Kidney capillary endothelial cell (primary cell): ENCODE data around the gene TRHDE.

Experiments used
- DNase-seq: peaks from one replicate; pipeline ENCODE4 v3.0.0-alpha.2; 2018; ENCODE audit warnings: low spot score

Gene TRHDE

GRCh38 chr12:72315858-72316257 lies 43.7 kb downstream of the TRHDE start:
- DNase-seq: no peak

GRCh38 chr12:72318341-72318740 lies 46.2 kb downstream of the TRHDE start:
- DNase-seq: no peak

GRCh38 chr12:72323881-72324280 lies 51.7 kb downstream of the TRHDE start:
- DNase-seq: no peak

- no peak for DNase-seq
Measured at GRCh38 chr12:72330301-72330700, 58.1 kb downstream of the TRHDE start.

GRCh38 chr12:72330784-72331183 lies 58.6 kb downstream of the TRHDE start:
- DNase-seq: no peak

- no peak for DNase-seq
Measured at GRCh38 chr12:72337382-72337781, 65.2 kb downstream of the TRHDE start.

- DNase-seq: no peak
Measured at GRCh38 chr12:72337946-72338345, 65.8 kb downstream of the TRHDE start.

- no peak for DNase-seq
Measured at GRCh38 chr12:72338437-72338836, 66.3 kb downstream of the TRHDE start.

GRCh38 chr12:72346363-72346944 lies 74.3 kb downstream of the TRHDE start:
- DNase-seq: peak; percentile 40

- no peak for DNase-seq
Measured at GRCh38 chr12:72349491-72349890, 77.3 kb downstream of the TRHDE start.

GRCh38 chr12:72359416-72359815 lies 87.2 kb downstream of the TRHDE start:
- DNase-seq: no peak

GRCh38 chr12:72365151-72365550 lies 93.0 kb downstream of the TRHDE start:
- DNase-seq: no peak

- DNase-seq: no peak
Measured at GRCh38 chr12:72366255-72366654, 94.1 kb downstream of the TRHDE start.

- no peak for DNase-seq
Measured at GRCh38 chr12:72368298-72368697, 96.1 kb downstream of the TRHDE start.

GRCh38 chr12:72368719-72369422 lies 96.7 kb downstream of the TRHDE start:
- no peak for DNase-seq

- DNase-seq: no peak
Measured at GRCh38 chr12:72369423-72369959, 97.3 kb downstream of the TRHDE start.

- no peak for DNase-seq
Measured at GRCh38 chr12:72380441-72380840, 108.3 kb downstream of the TRHDE start.

GRCh38 chr12:72388322-72388721 lies 116.2 kb downstream of the TRHDE start:
- DNase-seq: no peak

- DNase-seq: no peak
Measured at GRCh38 chr12:72390146-72390545, 118.0 kb downstream of the TRHDE start.

- no peak for DNase-seq
Measured at GRCh38 chr12:72406111-72406510, 133.9 kb downstream of the TRHDE start.

- DNase-seq: no peak
Measured at GRCh38 chr12:72432037-72432604, 160.0 kb downstream of the TRHDE start.

GRCh38 chr12:72433298-72433697 lies 161.1 kb downstream of the TRHDE start:
- DNase-seq: no peak

- no peak for DNase-seq
Measured at GRCh38 chr12:72434999-72435398, 162.8 kb downstream of the TRHDE start.
